Activated T-cell treated with anti-CD3 and anti-CD28 coated beads, Interleukin-2, amount 50 U/mL, for 24 hours (primary cell): Measurements from ENCODE around the gene ZNF384.
"Not testable (repeated sequence)": the region's sequence is repeated elsewhere in the genome, so short reads cannot be mapped to it uniquely, and the experiment has no call there.

Source experiments
- DNase-seq: peaks from one replicate; pipeline ENCODE4 v3.0.0-alpha.2; 2020
- H3K27ac Mint-ChIP-seq: 2 replicates; pipeline ENCODE4 v1.8.0; 2020; ENCODE audit warnings: mild to moderate bottlenecking, mixed read lengths
- H3K27me3 Mint-ChIP-seq: 2 replicates; pipeline ENCODE4 v1.8.0; 2020; ENCODE audit warnings: mixed read lengths
- H3K36me3 Mint-ChIP-seq: 2 replicates; pipeline ENCODE4 v1.8.0; 2020; ENCODE audit warnings: low read depth, mixed read lengths
- H3K4me1 Mint-ChIP-seq: 2 replicates; pipeline ENCODE4 v1.8.0; 2020; ENCODE audit warnings: low read depth, mixed read lengths
- H3K4me3 Mint-ChIP-seq: 2 replicates; pipeline ENCODE4 v1.8.0; 2020; ENCODE audit warnings: mild to moderate bottlenecking, moderate library complexity, mixed read lengths
- H3K9me3 Mint-ChIP-seq: 2 replicates; pipeline ENCODE4 v1.8.0; 2020; ENCODE audit warnings: mixed read lengths

Gene ZNF384

GRCh38 chr12:6708960-6709394 lies 19.8 kb upstream of the ZNF384 start:
- DNase-seq, result peak; percentile 45
- Mint-ChIP-seq H3K4me1 (peaks cover 5% of the 10 kb centered on the region), H3K27ac (peak overlapping the region; percentile 78), H3K4me3 (peak overlapping the region; percentile 23), H3K9me3 (no peaks in the 10 kb centered on the region), H3K36me3 (no peaks in the 10 kb centered on the region), H3K27me3 (peaks cover 21% of the 10 kb centered on the region)

DNA sequence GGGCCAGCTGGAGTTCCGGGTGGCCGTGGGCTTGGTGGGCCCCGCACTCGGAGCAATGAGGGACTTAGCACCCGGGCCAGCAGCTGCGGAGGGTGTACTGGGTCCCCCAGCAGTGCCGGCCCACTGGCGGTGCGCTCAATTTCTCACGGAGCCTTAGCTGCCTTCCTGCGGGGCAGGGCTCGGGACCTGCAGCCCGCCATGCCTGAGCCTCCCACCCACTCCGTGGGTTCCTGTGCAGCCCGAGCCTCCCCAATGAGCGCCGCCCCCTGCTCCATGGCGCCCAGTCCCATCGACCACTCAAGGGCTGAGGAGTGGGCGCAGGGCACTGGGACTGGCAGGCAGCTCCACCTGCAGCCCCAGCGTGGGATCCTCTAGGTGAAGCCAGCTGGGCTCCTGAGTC lies 19.2 kb upstream of the ZNF384 start:
- peaks cover 26% of the 10 kb centered on the region for H3K27me3 Mint-ChIP-seq
- not testable (repeated sequence) for H3K9me3 Mint-ChIP-seq, H3K4me1 Mint-ChIP-seq, H3K36me3 Mint-ChIP-seq, H3K27ac Mint-ChIP-seq, DNase-seq, H3K4me3 Mint-ChIP-seq

GRCh38 chr12:6703631-6704030 lies 14.5 kb upstream of the ZNF384 start:
- H3K36me3 Mint-ChIP-seq, result no peaks in the 10 kb centered on the region
- peaks cover 16% of the 10 kb centered on the region for H3K4me1 Mint-ChIP-seq
- H3K27me3 Mint-ChIP-seq, result peaks cover 60% of the 10 kb centered on the region
- H3K27ac Mint-ChIP-seq, result no peak overlapping the region
- no peak for DNase-seq
- no peaks in the 10 kb centered on the region for H3K9me3 Mint-ChIP-seq
- H3K4me3 Mint-ChIP-seq, result no peak overlapping the region

DNA sequence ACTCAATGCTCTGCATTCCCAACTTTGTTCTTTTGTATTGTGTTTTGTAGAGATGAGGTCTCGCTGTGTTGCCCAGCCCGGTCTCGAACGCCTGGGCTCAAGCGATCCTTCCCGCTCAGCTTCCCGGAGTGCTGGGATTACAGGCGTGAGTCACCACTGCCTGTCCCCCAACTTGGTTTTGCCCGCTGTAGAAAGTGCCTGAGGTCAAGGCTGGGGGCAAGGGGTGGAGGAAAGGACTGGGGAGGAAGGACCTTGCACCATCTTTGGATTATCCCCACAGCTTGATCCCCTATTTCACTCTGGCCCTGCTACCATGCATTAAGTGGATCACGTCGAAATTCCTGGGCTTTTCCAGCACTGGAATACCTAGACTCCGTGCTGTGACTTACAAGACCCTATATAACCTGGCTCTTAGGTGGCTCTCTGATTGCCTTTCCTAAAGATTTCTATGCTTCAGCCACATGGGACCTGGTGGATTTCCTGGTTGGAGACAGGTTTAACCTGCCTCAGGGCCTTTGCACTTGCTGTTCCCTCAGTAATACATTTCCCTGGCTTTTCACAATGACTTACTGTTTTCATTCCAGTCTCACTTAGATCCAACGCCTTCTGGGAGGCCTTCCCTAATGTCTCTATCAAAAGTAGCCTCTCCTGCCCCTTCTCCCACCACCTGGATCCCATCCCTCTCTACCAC lies 12.0 kb upstream of the ZNF384 start:
- Mint-ChIP-seq H3K9me3 (no peaks in the 10 kb centered on the region), H3K36me3 (no peaks in the 10 kb centered on the region), H3K27me3 (peaks cover 63% of the 10 kb centered on the region), H3K4me3 (peak overlapping the region; percentile 74), H3K4me1 (peaks cover 17% of the 10 kb centered on the region), H3K27ac (peak overlapping the region; percentile 30)
- no peak for DNase-seq

DNA sequence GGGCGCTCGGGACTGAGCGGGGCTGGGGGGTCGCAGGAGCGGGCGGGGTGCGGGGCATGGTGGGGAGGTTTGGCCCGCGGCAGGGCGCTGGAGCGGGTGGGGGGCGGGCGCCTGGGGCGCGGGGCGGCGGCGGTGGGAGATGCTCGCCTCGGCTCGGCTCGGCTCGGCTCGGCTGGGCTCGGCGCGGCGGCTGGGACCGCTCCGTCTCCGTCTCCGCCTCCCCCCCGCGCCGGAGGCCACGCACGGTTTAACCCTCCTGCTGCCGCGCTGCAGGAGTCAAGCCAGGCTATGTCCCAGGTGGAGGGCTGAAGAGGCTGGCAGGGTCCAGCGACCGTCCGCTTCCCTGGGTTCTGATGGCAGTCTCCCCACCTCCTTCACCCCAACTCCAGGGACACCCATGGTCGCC lies 11.5 kb upstream of the ZNF384 start, which contains the start of gene PIANP:
PIANP (minus strand) TSS at position 170 of the 406 bp plus-strand sequence. CDS start 2,754 bp downstream, outside the sequence.
- Mint-ChIP-seq H3K36me3 (no peaks in the 10 kb centered on the region), H3K9me3 (no peaks in the 10 kb centered on the region), H3K27me3 (peaks cover 63% of the 10 kb centered on the region), H3K27ac (peak within 1 kb of the TSS; percentile 30), H3K4me3 (peak within 1 kb of the TSS; percentile 74), H3K4me1 (peaks cover 17% of the 10 kb centered on the region)
- peak; percentile 68 for DNase-seq

DNA sequence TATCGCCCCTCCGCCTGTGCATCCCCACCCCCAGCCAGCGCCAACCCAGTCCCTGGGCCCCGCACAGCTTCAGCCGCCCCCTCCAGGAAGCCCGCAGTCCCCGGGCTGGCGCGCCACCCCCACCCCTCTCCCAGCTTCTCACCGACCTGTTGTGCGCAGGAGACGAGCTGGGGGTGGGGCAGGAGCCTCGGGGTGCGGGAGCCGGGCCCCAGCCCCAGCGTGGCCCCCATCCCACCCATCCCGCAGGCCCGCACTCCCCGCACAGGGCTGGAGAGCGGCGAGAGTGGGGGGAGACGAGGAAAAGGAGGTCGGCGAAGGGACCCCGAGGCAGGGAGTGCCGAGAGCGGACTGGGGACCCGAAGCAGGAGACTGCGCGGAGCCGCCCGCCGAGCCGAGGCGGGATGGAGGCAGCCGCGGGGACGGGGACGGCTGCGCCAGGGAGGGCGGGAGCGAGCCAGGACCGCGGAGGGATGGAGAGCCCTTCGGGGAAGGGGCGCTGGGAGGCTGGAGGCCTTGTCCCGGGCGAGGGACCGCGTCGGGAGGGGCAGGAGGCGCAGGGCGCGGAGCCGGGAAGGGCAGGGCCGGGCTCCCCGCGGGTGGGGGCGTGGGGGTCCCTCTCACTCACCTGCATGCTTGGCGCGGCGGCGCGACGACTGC lies 10.9 kb upstream of the ZNF384 start:
- Mint-ChIP-seq H3K36me3 (no peaks in the 10 kb centered on the region), H3K4me1 (peaks cover 17% of the 10 kb centered on the region), H3K27ac (no peak overlapping the region), H3K27me3 (peaks cover 60% of the 10 kb centered on the region), H3K4me3 (peak overlapping the region; percentile 64), H3K9me3 (no peaks in the 10 kb centered on the region)
- DNase-seq, result peak; percentile 56

DNA sequence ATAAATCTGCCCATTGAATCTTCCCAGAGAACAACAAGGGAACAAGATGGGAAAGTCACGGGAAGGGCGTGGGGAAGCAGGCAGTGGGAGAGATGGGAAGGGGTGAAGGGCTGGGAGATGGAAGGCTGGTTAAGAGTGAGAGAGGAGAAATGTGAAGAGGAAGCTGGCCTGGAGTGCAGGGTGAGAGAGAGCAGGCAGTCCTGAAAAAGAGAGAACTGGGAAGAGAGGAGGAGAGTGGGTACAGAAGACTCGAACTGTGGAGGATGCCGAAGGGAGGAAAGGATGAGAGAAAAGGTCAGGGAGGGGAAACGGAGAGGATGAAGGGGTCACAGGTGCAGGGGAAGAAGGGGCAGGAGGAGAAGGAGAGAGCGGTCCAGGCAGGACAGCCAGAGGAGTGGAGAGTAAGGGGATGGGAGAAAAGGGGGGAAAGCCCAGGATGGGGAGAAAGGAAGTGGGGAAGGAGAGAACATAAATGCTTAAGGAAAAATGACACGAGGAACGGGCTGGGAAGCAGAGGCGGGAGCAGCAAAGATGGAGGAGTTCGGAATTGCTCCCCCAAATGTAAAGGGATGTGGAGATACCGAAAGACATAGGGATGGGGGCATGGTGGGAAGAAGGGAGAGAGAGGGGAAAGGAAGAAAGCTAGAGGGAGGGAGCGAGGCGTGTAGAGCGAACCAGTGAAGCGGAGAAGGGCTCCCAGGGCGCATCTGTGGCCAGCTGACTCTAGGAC lies 10.2 kb upstream of the ZNF384 start:
- Mint-ChIP-seq H3K9me3 (no peaks in the 10 kb centered on the region), H3K27me3 (peaks cover 54% of the 10 kb centered on the region), H3K36me3 (no peaks in the 10 kb centered on the region), H3K27ac (no peak overlapping the region), H3K4me1 (peaks cover 17% of the 10 kb centered on the region), H3K4me3 (peak overlapping the region; percentile 37)
- DNase-seq, result no peak

- H3K27me3 Mint-ChIP-seq, result peaks cover 46% of the 10 kb centered on the region
- no peaks in the 10 kb centered on the region for H3K36me3 Mint-ChIP-seq
- H3K4me3 Mint-ChIP-seq, result no peak overlapping the region
- H3K9me3 Mint-ChIP-seq, result no peaks in the 10 kb centered on the region
- H3K4me1 Mint-ChIP-seq, result peaks cover 17% of the 10 kb centered on the region
- DNase-seq, result no peak
- no peak overlapping the region for H3K27ac Mint-ChIP-seq
Measured at GRCh38 chr12:6698352-6699046, 9.3 kb upstream of the ZNF384 start.

DNA sequence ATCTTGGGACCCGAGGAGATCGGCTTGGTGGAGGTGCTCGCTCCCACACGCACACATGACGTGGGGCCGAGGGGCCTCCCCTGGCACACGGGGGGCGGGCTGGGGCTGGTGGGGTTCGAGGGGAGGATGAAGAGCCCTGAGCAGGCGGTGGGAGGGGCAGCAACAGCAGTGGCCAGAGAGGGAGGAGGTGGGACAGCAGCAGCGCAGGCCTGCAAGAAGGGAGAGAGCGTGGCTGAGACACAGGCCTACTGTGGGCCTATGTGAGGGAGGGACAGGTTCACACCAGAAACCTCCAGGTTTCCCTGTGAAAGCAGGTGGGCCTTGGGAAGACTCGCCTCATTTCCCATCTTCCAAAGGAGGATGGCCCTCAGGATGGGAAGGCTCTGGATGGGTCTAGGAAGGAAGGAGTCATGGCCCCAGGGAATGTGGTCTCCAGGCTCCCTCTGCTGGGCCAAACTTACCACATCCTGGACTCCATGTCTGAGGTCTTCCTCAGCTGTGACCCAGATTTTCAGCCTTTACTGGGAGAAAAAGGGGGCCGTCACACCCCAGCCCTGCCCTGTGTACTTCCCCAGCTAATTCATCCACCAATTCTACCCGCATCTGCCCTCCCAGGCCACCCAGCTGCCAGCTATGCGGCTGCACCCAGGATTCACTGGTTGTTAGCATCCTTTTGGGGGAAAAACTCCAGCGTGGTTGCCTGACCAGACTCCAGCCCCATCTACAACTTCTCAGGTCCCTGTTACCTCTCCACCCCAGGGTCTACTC lies 8.6 kb upstream of the ZNF384 start:
- H3K27ac Mint-ChIP-seq, result no peak overlapping the region
- H3K4me3 Mint-ChIP-seq, result no peak overlapping the region
- peaks cover 38% of the 10 kb centered on the region for H3K27me3 Mint-ChIP-seq
- no peak for DNase-seq
- H3K36me3 Mint-ChIP-seq, result no peaks in the 10 kb centered on the region
- no peaks in the 10 kb centered on the region for H3K9me3 Mint-ChIP-seq
- H3K4me1 Mint-ChIP-seq, result peaks cover 17% of the 10 kb centered on the region

- Mint-ChIP-seq H3K27ac (no peak overlapping the region), H3K9me3 (no peaks in the 10 kb centered on the region), H3K4me3 (no peak overlapping the region), H3K36me3 (no peaks in the 10 kb centered on the region), H3K4me1 (peaks cover 17% of the 10 kb centered on the region), H3K27me3 (peaks cover 31% of the 10 kb centered on the region)
- no peak for DNase-seq
Measured at GRCh38 chr12:6696690-6697583, 7.8 kb upstream of the ZNF384 start.

GRCh38 chr12:6695313-6696045 lies 6.3 kb upstream of the ZNF384 start:
- no peak overlapping the region for H3K4me3 Mint-ChIP-seq
- no peak for DNase-seq
- peaks cover 19% of the 10 kb centered on the region for H3K4me1 Mint-ChIP-seq
- H3K27ac Mint-ChIP-seq, result no peak overlapping the region
- H3K36me3 Mint-ChIP-seq, result no peaks in the 10 kb centered on the region
- H3K27me3 Mint-ChIP-seq, result peaks cover 18% of the 10 kb centered on the region
- no peaks in the 10 kb centered on the region for H3K9me3 Mint-ChIP-seq

DNA sequence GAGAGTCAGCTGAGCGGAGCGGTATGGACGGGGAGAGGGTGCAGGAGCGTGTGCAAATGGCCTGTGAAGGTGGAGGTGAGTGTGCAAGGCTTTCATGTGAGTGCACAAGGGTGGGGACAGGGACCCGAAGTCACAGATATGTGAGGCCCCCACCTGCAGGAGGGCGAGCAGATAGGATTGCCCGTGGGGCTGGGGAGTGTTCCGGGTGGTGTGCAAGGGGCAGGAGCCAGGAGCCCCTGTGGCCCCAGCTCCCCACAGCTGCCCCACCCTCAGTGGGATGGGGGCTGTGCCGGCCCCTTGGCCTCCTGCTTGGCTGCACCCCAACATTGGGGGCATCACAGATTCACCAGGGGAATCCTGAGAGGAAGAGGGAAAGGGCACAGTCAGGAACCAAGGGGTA lies 5.5 kb upstream of the ZNF384 start:
- no peak overlapping the region for H3K27ac Mint-ChIP-seq
- H3K4me1 Mint-ChIP-seq, result peaks cover 21% of the 10 kb centered on the region
- H3K27me3 Mint-ChIP-seq, result peaks cover 17% of the 10 kb centered on the region
- peaks cover 6% of the 10 kb centered on the region for H3K36me3 Mint-ChIP-seq
- H3K9me3 Mint-ChIP-seq, result no peaks in the 10 kb centered on the region
- H3K4me3 Mint-ChIP-seq, result no peak overlapping the region
- DNase-seq, result no peak
